HepG2 (cell line): Measurements from ENCODE around the gene APH1B. TPM values are rescaled to one million over a fixed set of nuclear protein-coding genes. Genes with fewer than 3 reads are reported as not detected.

Source experiments
- ATAC-seq: fragments of 200-7000 bp; cut with Tn5 transposase; 3 replicates; pipeline ENCODE4 v1.9.1; 2020; ENCODE audit warnings: mild to moderate bottlenecking, moderate library complexity
- BruUV-seq: library from RNA; stranded (reverse); fragments of 400-500 nt; replicated peaks from 2 replicates; lab custom pipeline; 2021; lab: Mats Ljungman, UMichigan
- CTCF ChIA-PET: fragments of 300-600 bp; formaldehyde crosslinking; extraction: SDS; loops from one replicate; lab custom pipeline; 2021; ENCODE audit warnings: low total read pairs, inconsistent platforms, low intra/inter-chr PET ratio; lab: Yijun Ruan, JAX
- POLR2A ChIA-PET: fragments of 350-600 bp; sonication (Branson Sonifier 250); formaldehyde crosslinking; loops from one replicate; lab custom pipeline; 2020; ENCODE audit warnings: antibody characterized with exemption, inconsistent platforms; lab: Yijun Ruan, JAX
- DNase-seq: peaks from one replicate; pipeline ENCODE4 v3.0.0-alpha.2; 2015; ENCODE audit warnings: low spot score
- FAIRE-seq: peaks from 3 replicates; lab custom pipeline; 2011; peaks lifted over from hg19 to GRCh38; lab: Jason Lieb, UNC
- H2AFZ ChIP-seq: one replicate; pipeline ENCODE4 v1.6.1; 2011; ENCODE audit warnings: low read length, inconsistent platforms
- H3K27ac ChIP-seq: fragments of 300-600 bp; 3 replicates; pipeline ENCODE4 v1.8.0; 2011; ENCODE audit warnings: mixed run types, mild to moderate bottlenecking, mixed read lengths, low read length, inconsistent platforms; ENCODE audit not compliant: insufficient read depth; ENCODE audit errors: extremely low read length
- H3K27me3 ChIP-seq, 2 experiments: fragments of 200-600 bp in 1 of 2; 2 replicates in 1 of 2; 3 replicates in 1 of 2; pipeline versions ENCODE4 v1.6.0 to v1.8.0; 2011; ENCODE audit warnings: low read length in 2 of 2, mild to moderate bottlenecking in 2 of 2, moderate library complexity in 2 of 2, inconsistent platforms in 1 of 2; ENCODE audit not compliant: insufficient read depth in 2 of 2, control insufficient read depth in 1 of 2
- H3K36me3 ChIP-seq, 2 experiments: fragments of 200-600 bp in 1 of 2; replicated peaks in 1 of 2; 2 replicates in 1 of 2; 3 replicates in 1 of 2; pipeline versions ENCODE4 v1.5.1 to v1.8.0; 2011; ENCODE audit warnings: low read length in 2 of 2, inconsistent platforms in 1 of 2; ENCODE audit not compliant: insufficient read depth in 2 of 2, control insufficient read depth in 1 of 2
- H3K4me1 ChIP-seq: 2 replicates; pipeline ENCODE4 v1.5.1; 2012; ENCODE audit warnings: low read length, inconsistent platforms; ENCODE audit not compliant: insufficient read depth
- H3K4me2 ChIP-seq: 2 replicates; pipeline ENCODE4 v1.6.0; 2011; ENCODE audit warnings: low read depth, low read length, inconsistent platforms
- H3K4me3 ChIP-seq, 3 experiments: fragments of 200-600 bp in 1 of 3; sonication (generic), shearing (Covaris generic) in 1 of 3; replicated peaks in 1 of 3; 2 replicates each; pipeline ENCODE4 v1.5.1; 2011 to 2016; ENCODE audit warnings: low read length in 3 of 3, inconsistent platforms in 2 of 3, low read depth in 2 of 3, mild to moderate bottlenecking in 2 of 3, control low read depth in 1 of 3, mixed read lengths in 1 of 3; ENCODE audit not compliant: insufficient read depth in 1 of 3
- H3K79me2 ChIP-seq: one replicate; pipeline ENCODE4 v1.6.1; 2011; ENCODE audit warnings: low read length, inconsistent platforms; ENCODE audit not compliant: insufficient read depth
- H3K9ac ChIP-seq: 2 replicates; pipeline ENCODE4 v1.6.0; 2011; ENCODE audit warnings: mild to moderate bottlenecking, low read depth, low read length, inconsistent platforms; ENCODE audit not compliant: insufficient read depth
- H3K9me3 ChIP-seq: 2 replicates; pipeline ENCODE4 v1.5.1; 2012; ENCODE audit warnings: mild to moderate bottlenecking, low read length
- H4K20me1 ChIP-seq: 2 replicates; pipeline ENCODE4 v1.6.0; 2011; ENCODE audit warnings: inconsistent platforms, mild to moderate bottlenecking, low read length, moderate library complexity; ENCODE audit not compliant: insufficient read depth
- CAMTA2 ChIP-seq: sonication (generic); formaldehyde crosslinking; IDR thresholded peaks from 2 replicates; pipeline ENCODE4 v1.4.0; 2020; ENCODE audit warnings: mild to moderate bottlenecking, missing genetic modification reagents, borderline replicate concordance
- CEBPG ChIP-seq: IDR thresholded peaks from 2 replicates; pipeline ENCODE4 v1.6.1; 2016
- ETV6 ChIP-seq: sonication (generic); formaldehyde crosslinking; conservative IDR thresholded peaks from 2 replicates; pipeline ENCODE4 v1.4.0; 2020; ENCODE audit warnings: missing genetic modification reagents
- HNRNPUL1 ChIP-seq: fragments of 200-400 bp; formaldehyde crosslinking; IDR thresholded peaks from 2 replicates; pipeline ENCODE4 v1.6.1; 2017; ENCODE audit warnings: low read depth, mild to moderate bottlenecking, low read length, moderate library complexity
- HOXA5 ChIP-seq: sonication (generic); formaldehyde crosslinking; IDR thresholded peaks from 2 replicates; pipeline ENCODE4 v1.4.0; 2020; ENCODE audit warnings: missing genetic modification reagents
- KAT7 ChIP-seq: IDR thresholded peaks from 2 replicates; pipeline ENCODE4 v1.6.1; 2018; ENCODE audit warnings: borderline replicate concordance, missing compliant biosample characterization
- REXO4 ChIP-seq: sonication (generic); formaldehyde crosslinking; IDR thresholded peaks from 2 replicates; pipeline ENCODE4 v1.8.0; 2022; ENCODE audit warnings: missing genetic modification reagents, mild to moderate bottlenecking, borderline replicate concordance
- SRF ChIP-seq: IDR thresholded peaks from 2 replicates; pipeline ENCODE4 v1.6.1; 2011; ENCODE audit warnings: mild to moderate bottlenecking, low read depth, low read length, moderate library complexity
- WGBS: methylation state at CpG from one replicate; pipeline ENCODE4 v1.1.6; 2017; ENCODE audit warnings: low lambda C conversion rate; 5-methylcytosine and 5-hydroxymethylcytosine counted together
- in situ Hi-C: cut with HindIII; loops from 2 replicates; pipeline ENCODE4 v1.10.0; 2017; ENCODE audit warnings: low pct_unique_long_range_greater_than_20kb; ENCODE audit not compliant: extremely low pct_ligation_motif_present
- intact Hi-C: fragments of 100-400 bp; cut with micrococcal nuclease; formaldehyde crosslinking; loops from one replicate; pipeline ENCODE4 v1.10.0; 2022; ENCODE audit not compliant: unreplicated experiment
- polyA plus RNA-seq, 8 experiments: library from polyadenylated mRNA; depleted of rRNA in 3 of 8; stranded (reverse) in 7 of 8; unstranded in 1 of 8; fragments of >200 nt; fragmentation: Illumina TruSeq in 4 of 8; extraction: Trizol in 4 of 8; gene quantifications; 2 replicates each; pipeline versions ENCODE4 v1.2.1 to v1.2.3, GENCODE V29; 2011 to 2016; ENCODE audit warnings: low read depth in 4 of 8, missing spikeins in 1 of 8, mixed read lengths in 1 of 8; ENCODE audit not compliant: insufficient read depth in 1 of 8
- total RNA-seq, 5 experiments: library from RNA; depleted of rRNA; stranded (reverse); fragments of >200 nt; fragmentation: Illumina TruSeq; extraction: Trizol; gene quantifications; 2 replicates each; pipeline ENCODE4 v1.2.3, GENCODE V29; 2016; ENCODE audit warnings: low read depth in 1 of 5
- TF ChIP-seq, protein P1 (sequence below): sonication (generic); formaldehyde crosslinking; IDR thresholded peaks from 2 replicates; pipeline ENCODE4 v1.5.0; 2020; ENCODE audit warnings: mild to moderate bottlenecking, missing genetic modification reagents
- TF ChIP-seq, protein P2 (sequence below): sonication (generic); formaldehyde crosslinking; IDR thresholded peaks from 2 replicates; pipeline ENCODE4 v1.4.0; 2020; ENCODE audit warnings: missing genetic modification reagents
- TF ChIP-seq, protein P3 (sequence below): sonication (generic); formaldehyde crosslinking; IDR thresholded peaks from 2 replicates; pipeline ENCODE4 v1.4.0; 2020; ENCODE audit warnings: mild to moderate bottlenecking, missing genetic modification reagents

APH1B gene
- total and polyA plus RNA-seq, 2 of the 13 experiments (the other 11 are each of a cell fraction or from before 2014, with no cell fraction given) = 0.45 to 1.00 TPM

DNA sequence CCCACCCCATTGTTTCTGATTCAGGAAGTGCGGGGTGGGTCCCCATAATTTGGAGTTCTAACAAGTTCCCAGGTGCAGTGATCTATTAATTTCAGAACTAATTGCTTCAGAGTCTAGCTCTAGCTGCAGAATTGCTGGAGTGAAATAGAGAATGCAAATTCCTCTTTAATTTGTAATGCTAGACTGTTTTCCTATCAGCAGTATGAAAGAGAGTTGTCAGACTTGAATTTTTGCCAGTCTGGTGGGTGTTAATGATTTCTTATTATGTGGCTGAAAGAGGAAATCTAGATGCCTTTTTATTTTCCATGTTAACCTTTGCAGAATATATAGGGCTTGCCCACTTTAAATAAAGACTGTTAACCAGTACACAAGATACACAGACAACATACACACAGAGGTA lies 23.7 kb downstream of the APH1B start:
- CTCF ChIA-PET = no interaction called here
- Histone ChIP-seq H3K79me2 (no peaks in the 10 kb centered on the region), H3K4me2 (no peak overlapping the region), H3K36me3 (no peaks in the 10 kb centered on the region), H3K27ac (no peak overlapping the region), H3K4me1 (peaks cover 6% of the 10 kb centered on the region), H3K4me3 (no peak overlapping the region), H3K27me3 (no peaks in the 10 kb centered on the region), H3K9me3 (no peaks in the 10 kb centered on the region), H4K20me1 (no peaks in the 10 kb centered on the region), H3K9ac (no peak overlapping the region), H2AFZ (no peak overlapping the region)
- WGBS = 40% methylated on average over 1 of the region's 1 CpG
- FAIRE-seq (no peak), ATAC-seq (no peak), DNase-seq (no peak)
- TF ChIP-seq CEBPG (CRISPR knock-in tag) (no peak), ETV6 (no peak), HOXA5 (no peak), CAMTA2 (no peak), KAT7 (CRISPR knock-in tag) (no peak), REXO4 (CRISPR knock-in tag) (no peak), HNRNPUL1 (no peak), SRF (no peak)
- TF ChIP-seq, protein P1, sequence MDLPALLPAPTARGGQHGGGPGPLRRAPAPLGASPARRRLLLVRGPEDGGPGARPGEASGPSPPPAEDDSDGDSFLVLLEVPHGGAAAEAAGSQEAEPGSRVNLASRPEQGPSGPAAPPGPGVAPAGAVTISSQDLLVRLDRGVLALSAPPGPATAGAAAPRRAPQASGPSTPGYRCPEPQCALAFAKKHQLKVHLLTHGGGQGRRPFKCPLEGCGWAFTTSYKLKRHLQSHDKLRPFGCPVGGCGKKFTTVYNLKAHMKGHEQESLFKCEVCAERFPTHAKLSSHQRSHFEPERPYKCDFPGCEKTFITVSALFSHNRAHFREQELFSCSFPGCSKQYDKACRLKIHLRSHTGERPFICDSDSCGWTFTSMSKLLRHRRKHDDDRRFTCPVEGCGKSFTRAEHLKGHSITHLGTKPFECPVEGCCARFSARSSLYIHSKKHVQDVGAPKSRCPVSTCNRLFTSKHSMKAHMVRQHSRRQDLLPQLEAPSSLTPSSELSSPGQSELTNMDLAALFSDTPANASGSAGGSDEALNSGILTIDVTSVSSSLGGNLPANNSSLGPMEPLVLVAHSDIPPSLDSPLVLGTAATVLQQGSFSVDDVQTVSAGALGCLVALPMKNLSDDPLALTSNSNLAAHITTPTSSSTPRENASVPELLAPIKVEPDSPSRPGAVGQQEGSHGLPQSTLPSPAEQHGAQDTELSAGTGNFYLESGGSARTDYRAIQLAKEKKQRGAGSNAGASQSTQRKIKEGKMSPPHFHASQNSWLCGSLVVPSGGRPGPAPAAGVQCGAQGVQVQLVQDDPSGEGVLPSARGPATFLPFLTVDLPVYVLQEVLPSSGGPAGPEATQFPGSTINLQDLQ (CRISPR knock-in tag) = no peak
- TF ChIP-seq, protein P2, sequence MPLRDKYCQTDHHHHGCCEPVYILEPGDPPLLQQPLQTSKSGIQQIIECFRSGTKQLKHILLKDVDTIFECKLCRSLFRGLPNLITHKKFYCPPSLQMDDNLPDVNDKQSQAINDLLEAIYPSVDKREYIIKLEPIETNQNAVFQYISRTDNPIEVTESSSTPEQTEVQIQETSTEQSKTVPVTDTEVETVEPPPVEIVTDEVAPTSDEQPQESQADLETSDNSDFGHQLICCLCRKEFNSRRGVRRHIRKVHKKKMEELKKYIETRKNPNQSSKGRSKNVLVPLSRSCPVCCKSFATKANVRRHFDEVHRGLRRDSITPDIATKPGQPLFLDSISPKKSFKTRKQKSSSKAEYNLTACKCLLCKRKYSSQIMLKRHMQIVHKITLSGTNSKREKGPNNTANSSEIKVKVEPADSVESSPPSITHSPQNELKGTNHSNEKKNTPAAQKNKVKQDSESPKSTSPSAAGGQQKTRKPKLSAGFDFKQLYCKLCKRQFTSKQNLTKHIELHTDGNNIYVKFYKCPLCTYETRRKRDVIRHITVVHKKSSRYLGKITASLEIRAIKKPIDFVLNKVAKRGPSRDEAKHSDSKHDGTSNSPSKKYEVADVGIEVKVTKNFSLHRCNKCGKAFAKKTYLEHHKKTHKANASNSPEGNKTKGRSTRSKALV (CRISPR knock-in tag) = no peak
- TF ChIP-seq, protein P3, sequence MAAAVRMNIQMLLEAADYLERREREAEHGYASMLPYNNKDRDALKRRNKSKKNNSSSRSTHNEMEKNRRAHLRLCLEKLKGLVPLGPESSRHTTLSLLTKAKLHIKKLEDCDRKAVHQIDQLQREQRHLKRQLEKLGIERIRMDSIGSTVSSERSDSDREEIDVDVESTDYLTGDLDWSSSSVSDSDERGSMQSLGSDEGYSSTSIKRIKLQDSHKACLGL (CRISPR knock-in tag) = no peak
- in situ Hi-C loops = no loop called here
- POLR2A ChIA-PET = no interaction called here
- no TSS peak for BruUV-seq
- intact Hi-C loops = no loop called here
